GM23338 (cell line): Measurements from ENCODE around the gene NOP9.

Experiments used
- CREB1 ChIP-seq: fragments of 250-450 bp; sonication (Bioruptor Pico); IDR thresholded peaks from 2 replicates; pipeline ENCODE4 v1.5.0; 2020; ENCODE audit warnings: low read depth, mild to moderate bottlenecking, moderate library complexity
- EZH2 ChIP-seq: fragments of 200-600 bp; sonication (generic); IDR thresholded peaks from one replicate; pipeline ENCODE4 v1.8.0; 2017; ENCODE audit warnings: antibody characterized with exemption, mild to moderate bottlenecking, low read depth; ENCODE audit not compliant: unreplicated experiment
- POLR2AphosphoS5 ChIP-seq: IDR thresholded peaks from 2 replicates; pipeline ENCODE4 v1.6.1; 2016; ENCODE audit warnings: antibody characterized with exemption, low read depth
- ZNF331 ChIP-seq: fragments of 250-450 bp; sonication (Bioruptor Pico); IDR thresholded peaks from 2 replicates; pipeline ENCODE4 v1.5.0; 2020; ENCODE audit warnings: low read depth, mild to moderate bottlenecking, moderate library complexity
- TF ChIP-seq, protein P1 (sequence below), 2 experiments: fragments of 200-600 bp in 1 of 2; sonication (generic) in 1 of 2; conservative IDR thresholded peaks; 2 replicates each; pipeline versions ENCODE4 v1.5.1 to v1.6.1; 2016 to 2017; ENCODE audit warnings: antibody characterized with exemption in 2 of 2, low read depth in 2 of 2, mild to moderate bottlenecking in 2 of 2, moderate library complexity in 1 of 2
- TF ChIP-seq, protein P2 (sequence below): IDR thresholded peaks from 2 replicates; pipeline ENCODE4 v1.6.1; 2016; ENCODE audit warnings: antibody characterized with exemption
- TF ChIP-seq, protein P3 (sequence below): IDR thresholded peaks from one replicate; pipeline ENCODE4 v1.6.1; 2018; ENCODE audit warnings: antibody characterized with exemption; ENCODE audit not compliant: unreplicated experiment

DNA sequence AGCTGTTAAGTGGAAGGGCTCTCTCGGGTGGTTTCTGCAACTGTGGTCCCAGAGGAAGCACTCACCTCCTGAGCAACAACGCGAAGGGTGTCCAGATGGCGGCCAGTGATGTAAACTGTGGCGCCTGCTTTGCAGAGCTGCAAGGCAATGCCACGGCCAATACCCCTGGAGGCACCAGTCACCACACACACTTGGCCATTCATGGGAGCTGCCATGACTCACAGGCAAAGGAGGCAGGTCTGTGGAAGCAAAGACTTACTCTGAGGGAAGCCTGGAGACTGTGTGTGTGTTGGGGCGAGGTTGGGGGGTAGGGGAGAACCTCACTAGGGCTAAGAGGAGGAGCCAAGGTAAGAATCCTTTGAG is 777 bp upstream of the NOP9 start:
- TF ChIP-seq, protein P1, sequence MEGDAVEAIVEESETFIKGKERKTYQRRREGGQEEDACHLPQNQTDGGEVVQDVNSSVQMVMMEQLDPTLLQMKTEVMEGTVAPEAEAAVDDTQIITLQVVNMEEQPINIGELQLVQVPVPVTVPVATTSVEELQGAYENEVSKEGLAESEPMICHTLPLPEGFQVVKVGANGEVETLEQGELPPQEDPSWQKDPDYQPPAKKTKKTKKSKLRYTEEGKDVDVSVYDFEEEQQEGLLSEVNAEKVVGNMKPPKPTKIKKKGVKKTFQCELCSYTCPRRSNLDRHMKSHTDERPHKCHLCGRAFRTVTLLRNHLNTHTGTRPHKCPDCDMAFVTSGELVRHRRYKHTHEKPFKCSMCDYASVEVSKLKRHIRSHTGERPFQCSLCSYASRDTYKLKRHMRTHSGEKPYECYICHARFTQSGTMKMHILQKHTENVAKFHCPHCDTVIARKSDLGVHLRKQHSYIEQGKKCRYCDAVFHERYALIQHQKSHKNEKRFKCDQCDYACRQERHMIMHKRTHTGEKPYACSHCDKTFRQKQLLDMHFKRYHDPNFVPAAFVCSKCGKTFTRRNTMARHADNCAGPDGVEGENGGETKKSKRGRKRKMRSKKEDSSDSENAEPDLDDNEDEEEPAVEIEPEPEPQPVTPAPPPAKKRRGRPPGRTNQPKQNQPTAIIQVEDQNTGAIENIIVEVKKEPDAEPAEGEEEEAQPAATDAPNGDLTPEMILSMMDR (conservative IDR thresholded peaks at IDR 0.05; ENCODE audit: low read depth in 2 of 2): no peak
- no peak for TF ChIP-seq EZH2
- TF ChIP-seq, protein P2, sequence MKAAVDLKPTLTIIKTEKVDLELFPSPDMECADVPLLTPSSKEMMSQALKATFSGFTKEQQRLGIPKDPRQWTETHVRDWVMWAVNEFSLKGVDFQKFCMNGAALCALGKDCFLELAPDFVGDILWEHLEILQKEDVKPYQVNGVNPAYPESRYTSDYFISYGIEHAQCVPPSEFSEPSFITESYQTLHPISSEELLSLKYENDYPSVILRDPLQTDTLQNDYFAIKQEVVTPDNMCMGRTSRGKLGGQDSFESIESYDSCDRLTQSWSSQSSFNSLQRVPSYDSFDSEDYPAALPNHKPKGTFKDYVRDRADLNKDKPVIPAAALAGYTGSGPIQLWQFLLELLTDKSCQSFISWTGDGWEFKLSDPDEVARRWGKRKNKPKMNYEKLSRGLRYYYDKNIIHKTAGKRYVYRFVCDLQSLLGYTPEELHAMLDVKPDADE: no peak
- TF ChIP-seq CREB1 (CRISPR knock-in tag): no peak
- no peak for TF ChIP-seq POLR2AphosphoS5
- TF ChIP-seq, protein P3, sequence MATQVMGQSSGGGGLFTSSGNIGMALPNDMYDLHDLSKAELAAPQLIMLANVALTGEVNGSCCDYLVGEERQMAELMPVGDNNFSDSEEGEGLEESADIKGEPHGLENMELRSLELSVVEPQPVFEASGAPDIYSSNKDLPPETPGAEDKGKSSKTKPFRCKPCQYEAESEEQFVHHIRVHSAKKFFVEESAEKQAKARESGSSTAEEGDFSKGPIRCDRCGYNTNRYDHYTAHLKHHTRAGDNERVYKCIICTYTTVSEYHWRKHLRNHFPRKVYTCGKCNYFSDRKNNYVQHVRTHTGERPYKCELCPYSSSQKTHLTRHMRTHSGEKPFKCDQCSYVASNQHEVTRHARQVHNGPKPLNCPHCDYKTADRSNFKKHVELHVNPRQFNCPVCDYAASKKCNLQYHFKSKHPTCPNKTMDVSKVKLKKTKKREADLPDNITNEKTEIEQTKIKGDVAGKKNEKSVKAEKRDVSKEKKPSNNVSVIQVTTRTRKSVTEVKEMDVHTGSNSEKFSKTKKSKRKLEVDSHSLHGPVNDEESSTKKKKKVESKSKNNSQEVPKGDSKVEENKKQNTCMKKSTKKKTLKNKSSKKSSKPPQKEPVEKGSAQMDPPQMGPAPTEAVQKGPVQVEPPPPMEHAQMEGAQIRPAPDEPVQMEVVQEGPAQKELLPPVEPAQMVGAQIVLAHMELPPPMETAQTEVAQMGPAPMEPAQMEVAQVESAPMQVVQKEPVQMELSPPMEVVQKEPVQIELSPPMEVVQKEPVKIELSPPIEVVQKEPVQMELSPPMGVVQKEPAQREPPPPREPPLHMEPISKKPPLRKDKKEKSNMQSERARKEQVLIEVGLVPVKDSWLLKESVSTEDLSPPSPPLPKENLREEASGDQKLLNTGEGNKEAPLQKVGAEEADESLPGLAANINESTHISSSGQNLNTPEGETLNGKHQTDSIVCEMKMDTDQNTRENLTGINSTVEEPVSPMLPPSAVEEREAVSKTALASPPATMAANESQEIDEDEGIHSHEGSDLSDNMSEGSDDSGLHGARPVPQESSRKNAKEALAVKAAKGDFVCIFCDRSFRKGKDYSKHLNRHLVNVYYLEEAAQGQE: no peak
- TF ChIP-seq ZNF331 (CRISPR knock-in tag): no peak
